H9 (cell line): ENCODE results near the gene UNC79. TPM values are rescaled to one million over a fixed set of nuclear protein-coding genes. Genes with fewer than 3 reads are reported as not detected.

Experiments
- DNase-seq: peaks from one replicate; pipeline ENCODE4 v3.0.0-alpha.2; 2017
- H2AFZ ChIP-seq: one replicate; pipeline ENCODE4 v1.6.1; 2013; ENCODE audit warnings: mild to moderate bottlenecking, low read length, control low read depth, moderate library complexity
- H2AK5ac ChIP-seq: 2 replicates; pipeline ENCODE4 v1.6.1; 2013; ENCODE audit warnings: low read length, control low read depth, mixed read lengths; ENCODE audit not compliant: insufficient read length
- H2BK120ac ChIP-seq: one replicate; pipeline ENCODE4 v1.6.1; 2013; ENCODE audit warnings: low read depth, mild to moderate bottlenecking, low read length, control low read depth, inconsistent platforms; ENCODE audit not compliant: poor library complexity, severe bottlenecking
- H2BK12ac ChIP-seq: 2 replicates; pipeline ENCODE4 v1.6.1; 2013; ENCODE audit warnings: low read length, control low read depth, mixed read lengths, low read depth; ENCODE audit not compliant: insufficient read length
- H2BK15ac ChIP-seq: 2 replicates; pipeline ENCODE4 v1.6.1; 2013; ENCODE audit warnings: low read depth, low read length, control low read depth
- H2BK20ac ChIP-seq: one replicate; pipeline ENCODE4 v1.6.1; 2013; ENCODE audit warnings: low read depth, mild to moderate bottlenecking, low read length, control low read depth, inconsistent platforms; ENCODE audit not compliant: poor library complexity, severe bottlenecking
- H2BK5ac ChIP-seq: 2 replicates; pipeline ENCODE4 v1.6.1; 2013; ENCODE audit warnings: low read length, control low read depth, mixed read lengths; ENCODE audit not compliant: insufficient read length
- H3K14ac ChIP-seq: 2 replicates; pipeline ENCODE4 v1.6.1; 2013; ENCODE audit warnings: low read length, control low read depth; ENCODE audit not compliant: insufficient read depth
- H3K18ac ChIP-seq: 2 replicates; pipeline ENCODE4 v1.6.1; 2013; ENCODE audit warnings: low read depth, mild to moderate bottlenecking, mixed read lengths, low read length, control low read depth; ENCODE audit not compliant: insufficient read length
- H3K23ac ChIP-seq: 2 replicates; pipeline ENCODE4 v1.6.1; 2013; ENCODE audit warnings: low read length, control low read depth, mixed read lengths, low read depth; ENCODE audit not compliant: insufficient read length
- H3K23me2 ChIP-seq: 2 replicates; pipeline ENCODE4 v1.6.1; 2013; ENCODE audit warnings: low read depth, mild to moderate bottlenecking, mixed read lengths, low read length, control low read depth; ENCODE audit not compliant: insufficient read length, poor library complexity, severe bottlenecking
- H3K27ac ChIP-seq: 2 replicates; pipeline ENCODE4 v1.5.1; 2013; ENCODE audit warnings: low read length, control low read depth, mixed read lengths, low read depth; ENCODE audit not compliant: insufficient read length
- H3K27me3 ChIP-seq: 2 replicates; pipeline ENCODE4 v1.6.1; 2013; ENCODE audit warnings: low read length, control low read depth, inconsistent platforms; ENCODE audit not compliant: insufficient read depth
- H3K4ac ChIP-seq: 2 replicates; pipeline ENCODE4 v1.6.1; 2013; ENCODE audit warnings: low read depth, mild to moderate bottlenecking, control low read depth, inconsistent platforms, low read length, moderate library complexity
- H3K4me1 ChIP-seq: 2 replicates; pipeline ENCODE4 v1.6.1; 2013; ENCODE audit warnings: low read length, control low read depth, inconsistent platforms; ENCODE audit not compliant: insufficient read depth
- H3K4me2 ChIP-seq: 2 replicates; pipeline ENCODE4 v1.6.1; 2013; ENCODE audit warnings: low read length, control low read depth, mixed read lengths; ENCODE audit not compliant: insufficient read length, insufficient read depth
- H3K56ac ChIP-seq: 2 replicates; pipeline ENCODE4 v1.6.1; 2013; ENCODE audit warnings: low read depth, mild to moderate bottlenecking, mixed read lengths, low read length, control low read depth; ENCODE audit not compliant: insufficient read length
- H3K79me1 ChIP-seq: 2 replicates; pipeline ENCODE4 v1.6.1; 2013; ENCODE audit warnings: low read depth, mild to moderate bottlenecking, moderate library complexity, low read length, control low read depth, inconsistent platforms; ENCODE audit not compliant: insufficient read depth, poor library complexity, severe bottlenecking
- H3K79me2 ChIP-seq: 2 replicates; pipeline ENCODE4 v1.6.1; 2013; ENCODE audit warnings: low read length, control low read depth, inconsistent platforms; ENCODE audit not compliant: insufficient read depth
- H3K9ac ChIP-seq: 2 replicates; pipeline ENCODE4 v1.6.1; 2013; ENCODE audit warnings: low read length, control low read depth, mixed read lengths; ENCODE audit not compliant: insufficient read length; ENCODE audit errors: extremely low read depth
- H3K9me3 ChIP-seq: one replicate; pipeline ENCODE4 v1.6.1; 2013; ENCODE audit warnings: low read depth, low read length, inconsistent platforms; ENCODE audit not compliant: control insufficient read depth
- H3T11ph ChIP-seq: one replicate; pipeline ENCODE4 v1.6.1; 2013; ENCODE audit warnings: mild to moderate bottlenecking, low read length, control low read depth, inconsistent platforms
- H4K20me1 ChIP-seq: one replicate; pipeline ENCODE4 v1.6.1; 2013; ENCODE audit not compliant: control insufficient read depth, insufficient read length, insufficient read depth
- H4K5ac ChIP-seq: 2 replicates; pipeline ENCODE4 v1.6.1; 2013; ENCODE audit warnings: low read depth, mild to moderate bottlenecking, mixed read lengths, low read length, control low read depth; ENCODE audit not compliant: insufficient read length
- H4K8ac ChIP-seq: replicated peaks from 2 replicates; pipeline ENCODE4 v1.6.1; 2013; ENCODE audit warnings: low read length, control low read depth, mixed read lengths, low read depth; ENCODE audit not compliant: insufficient read length
- H4K91ac ChIP-seq: 2 replicates; pipeline ENCODE4 v1.6.1; 2013; ENCODE audit warnings: low read depth, mild to moderate bottlenecking, moderate library complexity, mixed read lengths, low read length, control low read depth; ENCODE audit not compliant: insufficient read length
- H3K27ac Mint-ChIP-seq, 3 experiments: 2 replicates in 2 of 3; 3 replicates in 1 of 3; pipeline ENCODE4 v1.8.0; 2020 to 2021; ENCODE audit warnings: mixed read lengths in 3 of 3, mild to moderate bottlenecking in 1 of 3, moderate library complexity in 1 of 3
- H3K27me3 Mint-ChIP-seq: 2 replicates; pipeline ENCODE4 v1.8.0; 2021; ENCODE audit warnings: low read depth, mild to moderate bottlenecking, moderate library complexity, mixed read lengths
- H3K36me3 Mint-ChIP-seq, 3 experiments: 2 replicates in 2 of 3; 3 replicates in 1 of 3; pipeline ENCODE4 v1.8.0; 2020 to 2021; ENCODE audit warnings: low read depth in 3 of 3, mixed read lengths in 3 of 3; ENCODE audit not compliant: insufficient read depth in 1 of 3
- H3K4me1 Mint-ChIP-seq, 2 experiments: 2 replicates each; pipeline ENCODE4 v1.8.0; 2020; ENCODE audit warnings: mixed read lengths in 2 of 2
- H3K4me3 Mint-ChIP-seq, 2 experiments: 2 replicates in 1 of 2; 3 replicates in 1 of 2; pipeline ENCODE4 v1.8.0; 2020 to 2021; ENCODE audit warnings: mild to moderate bottlenecking in 2 of 2, mixed read lengths in 2 of 2, moderate library complexity in 1 of 2
- H3K9me3 Mint-ChIP-seq, 2 experiments: 2 replicates in 1 of 2; 3 replicates in 1 of 2; pipeline ENCODE4 v1.8.0; 2020; ENCODE audit warnings: mild to moderate bottlenecking in 2 of 2, mixed read lengths in 2 of 2, moderate library complexity in 1 of 2
- CTCF ChIP-seq: fragments of 200-600 bp; sonication (generic); conservative IDR thresholded peaks from 3 replicates; pipeline ENCODE4 v1.8.0; 2021; ENCODE audit warnings: antibody characterized with exemption, mild to moderate bottlenecking
- WGBS: extraction: QIAGEN DNeasy Blood & Tissue Kit; methylation state at CpG from one replicate; pipeline ENCODE4 v1.1.7; 2013; ENCODE audit warnings: missing lambda C conversion rate, low lambda C conversion rate, mixed read lengths; ENCODE audit not compliant: insufficient read length; ENCODE audit errors: extremely low coverage; 5-methylcytosine and 5-hydroxymethylcytosine counted together
- total RNA-seq: library from RNA; stranded (reverse); gene quantifications from 2 replicates; pipeline ENCODE4 v1.2.1, GENCODE V29; 2021

Gene UNC79
- total RNA-seq, 1 experiment from 2014 or later, result 3.0 TPM

- Mint-ChIP-seq H3K27me3 (peaks cover 3% of the 10 kb centered on the region; the same call in 1 of the 2 replicates), H3K27ac (no peak overlapping the region)
Measured at GRCh38 chr14:93757206-93757605, 326.5 kb downstream of the UNC79 start.

More at GRCh38 chr14:93757206-93757605, 326.5 kb downstream of the UNC79 start:
- no peak overlapping the region for H2BK5ac ChIP-seq
- H3K4ac ChIP-seq, result no peak overlapping the region
- no peak overlapping the region for H3K14ac ChIP-seq
- WGBS, result no CpG with 5 or more reads among the region's 12 CpGs
- DNase-seq, result no peak
- H3T11ph ChIP-seq, result no peak overlapping the region
- H3K79me2 ChIP-seq, result no peaks in the 10 kb centered on the region
- no peaks in the 10 kb centered on the region for H3K9me3 ChIP-seq
- no peak overlapping the region for H4K91ac ChIP-seq
- H3K4me1 ChIP-seq, result no peaks in the 10 kb centered on the region
- Mint-ChIP-seq H3K4me1 (peaks cover 4 to 9% of the 10 kb centered on the region in 2 experiments), H3K4me3 (no peak overlapping the region), H3K9me3 (no peaks in the 10 kb centered on the region), H3K36me3 (no peaks in the 10 kb centered on the region)
- no peaks in the 10 kb centered on the region for H3K79me1 ChIP-seq
- no peak overlapping the region for H2BK15ac ChIP-seq
- H2BK20ac ChIP-seq, result no peak overlapping the region
- no peak overlapping the region for H3K23ac ChIP-seq
- no peak overlapping the region for H3K56ac ChIP-seq
- H3K27me3 ChIP-seq, result no peaks in the 10 kb centered on the region
- no peaks in the 10 kb centered on the region for H4K20me1 ChIP-seq
- TF ChIP-seq CTCF, result no peak
- H4K5ac ChIP-seq, result no peak overlapping the region
- no peak overlapping the region for H4K8ac ChIP-seq
- H3K9ac ChIP-seq, result no peak overlapping the region
- H3K18ac ChIP-seq, result no peak overlapping the region
- no peaks in the 10 kb centered on the region for H3K23me2 ChIP-seq
- H2BK12ac ChIP-seq, result no peak overlapping the region
- no peak overlapping the region for H2BK120ac ChIP-seq
- no peak overlapping the region for H3K4me2 ChIP-seq
- H2AK5ac ChIP-seq, result no peak overlapping the region
- H2AFZ ChIP-seq, result no peak overlapping the region
- no peak overlapping the region for H3K27ac ChIP-seq

Other genes starting within 250 kb of the UNC79 start
- 13.6 and 14.7 TPM in 2 replicates for gene MOAP1, start 246.0 kb upstream of the UNC79 start, total RNA-seq
- 22.3 and 26.1 TPM in 2 replicates for gene LYSET, start 245.6 kb upstream of the UNC79 start, total RNA-seq
- 6.2 and 6.8 TPM in 2 replicates for gene GON7, start 223.9 kb upstream of the UNC79 start, total RNA-seq
- gene UBR7, start 223.7 kb upstream of the UNC79 start, total RNA-seq, result 28.4 and 29.1 TPM in 2 replicates
- gene BTBD7, start 97.9 kb upstream of the UNC79 start, total RNA-seq, result 42.4 and 44.1 TPM in 2 replicates
- not detected in 2 replicates for gene COX8C, start 83.8 kb upstream of the UNC79 start, total RNA-seq